ENCODE results near the gene C19orf38.

C19orf38 gene

DNA sequence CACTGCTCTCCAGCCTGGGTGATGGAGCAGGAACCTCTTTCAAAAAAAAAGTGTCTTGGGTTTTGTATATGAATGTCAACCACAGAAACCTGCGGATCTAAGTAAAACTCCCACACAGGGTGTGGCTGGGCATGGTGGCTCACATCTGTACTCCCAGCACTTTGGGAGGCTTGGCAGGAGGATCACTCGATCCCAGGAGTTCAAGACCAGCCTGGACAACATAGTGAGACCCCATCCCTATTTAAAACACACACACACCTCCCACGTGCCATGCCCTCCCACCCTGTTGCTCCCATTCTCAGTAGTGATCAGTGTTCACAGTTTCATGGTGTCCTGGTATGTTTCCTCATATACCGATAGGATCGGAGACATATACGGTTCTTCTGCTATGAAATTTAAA, 21.4 kb upstream of the C19orf38 start:
- TF ChIP-seq ZFX (IDR thresholded peaks at IDR 0.05) (no peak), CTCF (conservative IDR thresholded peaks at IDR 0.05) (no peak)
- H3K27ac ChIP-seq = no peak overlapping the region

DNA sequence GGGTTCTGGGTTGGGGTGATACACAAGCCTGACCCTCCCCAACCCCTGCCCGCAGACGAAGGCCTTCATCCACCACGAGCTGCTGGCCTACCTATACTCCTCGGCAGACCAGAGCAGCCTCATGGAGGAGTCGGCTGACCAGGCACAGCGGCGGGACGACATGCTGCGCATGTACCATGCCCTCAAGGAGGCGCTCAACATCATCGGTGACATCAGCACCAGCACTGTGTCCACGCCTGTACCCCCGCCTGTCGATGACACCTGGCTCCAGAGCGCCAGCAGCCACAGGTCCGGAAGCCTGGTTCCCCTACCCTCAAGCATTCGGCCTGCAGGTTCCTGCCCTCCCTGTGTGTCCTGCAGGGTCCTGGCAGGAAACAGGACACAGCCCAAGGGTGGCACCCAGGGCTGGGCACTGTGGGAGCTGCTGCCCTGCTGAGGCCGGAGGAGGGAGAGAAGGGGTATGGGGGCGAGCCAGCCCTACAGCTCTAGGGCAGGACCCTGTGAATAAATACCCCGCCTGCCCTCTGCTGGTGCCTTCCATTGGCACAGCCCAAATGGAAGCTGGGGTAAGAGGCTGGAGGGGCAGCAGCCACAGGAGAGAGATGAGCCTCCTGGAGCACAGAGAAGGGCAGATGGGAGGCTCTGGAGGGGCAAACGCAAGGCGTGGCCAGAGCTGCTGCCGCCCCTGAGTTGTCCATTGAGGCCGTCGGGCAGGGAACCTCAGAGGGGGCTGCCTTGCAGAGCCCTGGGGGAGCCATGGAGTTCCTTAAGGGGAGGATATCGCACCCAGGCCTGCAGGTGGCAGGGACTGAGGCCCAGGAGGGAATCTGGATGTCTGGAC, 19.0 kb upstream of the C19orf38 start:
- H3K27ac ChIP-seq = no peak overlapping the region
- no peak; the same call in 1 of the 2 replicates for TF ChIP-seq CTCF (conservative IDR thresholded peaks at IDR 0.05)
- no peak for TF ChIP-seq ZFX (IDR thresholded peaks at IDR 0.05)

- no peak overlapping the region for H3K27ac ChIP-seq
- no peak for TF ChIP-seq CTCF (conservative IDR thresholded peaks at IDR 0.05)
- TF ChIP-seq ZFX (IDR thresholded peaks at IDR 0.05) = no peak
Measured at GRCh38 chr19:10829967-10830366, 18.2 kb upstream of the C19orf38 start.

GRCh38 chr19:10830370-10830769, 17.8 kb upstream of the C19orf38 start:
- no peak overlapping the region for H3K27ac ChIP-seq
- no peak for TF ChIP-seq CTCF (conservative IDR thresholded peaks at IDR 0.05)
- TF ChIP-seq ZFX (IDR thresholded peaks at IDR 0.05) = no peak

DNA sequence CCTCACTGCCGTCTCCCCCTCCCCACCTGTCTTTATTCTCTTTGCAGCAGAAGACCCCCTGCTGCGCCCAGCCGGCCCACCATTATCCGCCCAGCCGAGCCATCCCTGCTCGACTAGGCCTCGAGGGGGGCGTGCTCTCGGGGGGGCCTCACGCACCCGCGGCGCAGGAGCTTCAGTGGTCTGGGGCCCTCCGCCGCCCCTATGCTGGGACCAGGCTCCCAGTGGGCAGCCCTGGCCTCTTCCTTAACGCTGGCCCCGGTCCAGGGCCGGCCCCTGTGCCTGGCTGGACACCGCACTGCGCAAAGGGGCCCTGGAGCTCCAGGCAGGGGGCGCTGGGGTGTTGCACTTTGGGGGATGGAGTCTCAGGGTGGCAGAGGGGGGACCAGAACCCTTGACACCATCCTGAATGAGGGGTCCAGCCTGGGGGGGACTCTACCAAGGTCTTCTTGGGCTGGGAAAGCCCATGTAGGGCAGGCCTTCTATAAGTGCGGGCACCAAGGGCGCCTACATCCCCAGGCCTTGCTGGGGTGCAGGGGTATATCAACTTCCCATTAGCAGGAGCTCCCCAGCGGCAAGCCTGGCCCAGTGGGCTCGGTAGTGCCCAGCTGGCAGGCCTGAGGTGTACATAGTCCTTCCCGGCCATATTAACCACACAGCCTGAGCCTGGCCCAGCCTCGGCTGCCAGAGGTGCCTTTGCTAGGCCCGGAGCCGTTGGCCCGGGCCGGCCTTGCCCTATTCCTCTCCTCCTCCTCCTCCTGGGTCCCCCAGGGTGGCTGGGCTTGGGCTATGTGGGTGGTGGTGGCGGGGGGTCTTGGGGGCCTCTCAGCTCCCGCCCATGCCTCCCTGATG, 17.1 kb upstream of the C19orf38 start:
- no peak overlapping the region for H3K27ac ChIP-seq
- TF ChIP-seq ZFX (IDR thresholded peaks at IDR 0.05) (no peak), CTCF (conservative IDR thresholded peaks at IDR 0.05) (no peak)

DNA sequence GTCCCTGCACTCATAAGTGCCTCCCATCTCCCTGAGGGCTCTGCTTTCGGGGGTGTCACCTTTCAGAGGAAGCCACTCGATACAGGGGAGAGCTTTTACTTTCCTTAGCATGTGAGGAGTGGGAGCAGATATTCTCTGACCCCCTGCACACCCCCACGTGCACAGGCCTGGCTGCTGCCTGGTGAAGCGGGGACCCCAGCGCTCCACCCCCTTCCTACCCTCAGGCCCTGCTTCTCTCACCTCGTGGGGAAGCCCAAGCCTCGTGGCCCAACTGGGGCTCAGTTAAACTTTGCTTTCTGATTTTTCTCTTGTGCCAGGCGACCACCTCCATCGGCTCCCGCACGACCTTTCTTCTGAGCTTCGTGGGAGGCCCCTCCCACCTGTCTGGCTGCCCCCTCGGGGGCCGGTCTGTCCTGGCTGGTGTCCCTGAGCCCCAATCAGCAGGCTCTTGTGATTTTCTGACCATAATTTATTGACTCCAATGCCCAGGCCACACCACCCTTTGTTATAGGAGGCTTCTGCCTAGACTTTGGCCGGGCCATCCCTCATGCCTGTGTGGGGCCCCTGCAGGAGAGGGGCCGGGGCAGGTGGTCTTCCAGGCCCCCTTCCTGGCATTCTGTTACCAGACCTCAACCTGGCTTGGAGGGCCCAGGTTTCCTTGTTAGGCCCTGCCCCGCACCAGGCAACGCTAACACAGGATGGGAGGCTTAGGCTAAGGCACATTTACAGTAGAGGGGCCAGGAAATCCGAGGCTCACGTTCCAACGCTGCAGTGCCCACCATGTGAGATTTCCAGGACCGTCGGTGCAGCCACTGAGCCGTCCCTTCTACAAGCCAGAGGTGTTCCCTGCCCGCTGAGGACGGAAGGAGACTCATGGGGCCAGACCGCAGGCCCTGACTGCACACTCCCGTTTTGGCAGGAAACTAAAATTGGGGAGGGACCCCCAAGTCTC, 16.0 kb upstream of the C19orf38 start:
- no peak for TF ChIP-seq ZFX (IDR thresholded peaks at IDR 0.05)
- no peak for TF ChIP-seq CTCF (conservative IDR thresholded peaks at IDR 0.05)
- H3K27ac ChIP-seq = no peak overlapping the region
